GM19395 (cell line): ENCODE data around the gene TSPAN33.
"Not testable (repeated sequence)": the region's sequence is repeated elsewhere in the genome, so short reads cannot be mapped to it uniquely, and the experiment has no call there.

ENCODE experiments used
- ATAC-seq: cut with Tn5 transposase; IDR thresholded peaks from one replicate; pipeline ENCODE4 v1.9.1; 2021; ENCODE audit warnings: mild to moderate bottlenecking, moderate library complexity; ENCODE audit not compliant: unreplicated experiment

TSPAN33 gene

GRCh38 chr7:129169686-129170440 lies 25.4 kb downstream of the TSPAN33 start:
- ATAC-seq, result peak; percentile 74

GRCh38 chr7:129170441-129171021 lies 26.0 kb downstream of the TSPAN33 start:
- no peak for ATAC-seq

- ATAC-seq, result not testable (repeated sequence)
Measured at GRCh38 chr7:129173861-129174260, 29.4 kb downstream of the TSPAN33 start.

- no peak for ATAC-seq
Measured at GRCh38 chr7:129176916-129177710, 32.6 kb downstream of the TSPAN33 start.

GRCh38 chr7:129184981-129185670 lies 40.6 kb downstream of the TSPAN33 start:
- no peak for ATAC-seq

- no peak for ATAC-seq
Measured at GRCh38 chr7:129186749-129187260, 42.3 kb downstream of the TSPAN33 start.

- ATAC-seq, result no peak
Measured at GRCh38 chr7:129187681-129188371, 43.3 kb downstream of the TSPAN33 start.

- no peak for ATAC-seq
Measured at GRCh38 chr7:129188372-129188891, 43.9 kb downstream of the TSPAN33 start, which contains the start of gene SMO. TSS of gene SMO (plus strand) at chr7:129188633. CDS start at chr7:129189152, 519 bp downstream.

- no peak for ATAC-seq
Measured at GRCh38 chr7:129188892-129189660, 44.6 kb downstream of the TSPAN33 start.

- ATAC-seq, result no peak
Measured at GRCh38 chr7:129189661-129190310, 45.3 kb downstream of the TSPAN33 start.

GRCh38 chr7:129191272-129191671 lies 46.8 kb downstream of the TSPAN33 start:
- ATAC-seq, result no peak

GRCh38 chr7:129193892-129194291 lies 49.4 kb downstream of the TSPAN33 start:
- ATAC-seq, result no peak

GRCh38 chr7:129197771-129198170 lies 53.3 kb downstream of the TSPAN33 start:
- ATAC-seq, result no peak

- no peak for ATAC-seq
Measured at GRCh38 chr7:129199406-129199805, 54.9 kb downstream of the TSPAN33 start.

GRCh38 chr7:129202058-129202777 lies 57.7 kb downstream of the TSPAN33 start:
- ATAC-seq, result no peak

GRCh38 chr7:129203050-129203741 lies 58.7 kb downstream of the TSPAN33 start:
- ATAC-seq, result no peak

GRCh38 chr7:129205126-129205818 lies 60.8 kb downstream of the TSPAN33 start:
- ATAC-seq, result no peak
